ENCODE results near the gene EXOC3.

GRCh38 chr5:505951-506525, 63.1 kb downstream of the EXOC3 start:
- TF ChIP-seq CTCF (IDR thresholded peaks at IDR 0.05 in 2 of 3, conservative IDR thresholded peaks at IDR 0.05 in 1 of 3; ENCODE audit: borderline replicate concordance in 1 of 3, insufficient read depth in 1 of 3, low read depth in 2 of 3, low read length in 2 of 3) (no peak), REST (IDR thresholded peaks at IDR 0.05; ENCODE audit: low read depth) (no peak), MAX (IDR thresholded peaks at IDR 0.05) (no peak), YY1 (IDR thresholded peaks at IDR 0.05; ENCODE audit: extremely low read depth, insufficient replicate concordance, low read depth, low read length) (no peak), POLR2A (IDR thresholded peaks at IDR 0.05; ENCODE audit: borderline replicate concordance, extremely low read depth, insufficient read depth, insufficient read length) (no peak), SP1 (IDR thresholded peaks at IDR 0.05; ENCODE audit: low read depth) (no peak), SIN3A (IDR thresholded peaks at IDR 0.05; ENCODE audit: low read depth) (no peak), ZFX (IDR thresholded peaks at IDR 0.05) (no peak), ZNF274 (IDR thresholded peaks at IDR 0.05; ENCODE audit: low read depth, low read length) (no peak), ELF1 (IDR thresholded peaks at IDR 0.05; ENCODE audit: borderline replicate concordance, low read depth) (no peak), EZH2 (IDR thresholded peaks at IDR 0.05) (no peak), EZH2phosphoT487 (IDR thresholded peaks at IDR 0.05; ENCODE audit: borderline replicate concordance) (no peak)
